Mucosa of stomach (tissue), 1 donor: ENCODE measurements around the gene USP30.

Experiments used
- H3K27me3 ChIP-seq: one replicate; pipeline ENCODE4 v1.7.0; 2013; ENCODE audit warnings: mild to moderate bottlenecking, low read length; ENCODE audit not compliant: control insufficient read depth, insufficient read depth
- H3K36me3 ChIP-seq: one replicate; pipeline ENCODE4 v1.7.0; 2013; ENCODE audit warnings: low read length; ENCODE audit not compliant: control insufficient read depth, insufficient read depth
- H3K4me1 ChIP-seq: one replicate; pipeline ENCODE4 v1.7.0; 2013; ENCODE audit warnings: mild to moderate bottlenecking, low read length; ENCODE audit not compliant: control insufficient read depth, insufficient read depth
- H3K4me3 ChIP-seq: one replicate; pipeline ENCODE4 v1.7.0; 2013; ENCODE audit warnings: low read length
- H3K9ac ChIP-seq: one replicate; pipeline ENCODE4 v1.7.0; 2013; ENCODE audit warnings: mild to moderate bottlenecking, low read length, moderate library complexity
- H3K9me3 ChIP-seq: one replicate; pipeline ENCODE4 v1.7.0; 2013; ENCODE audit warnings: mild to moderate bottlenecking, low read length, moderate library complexity; ENCODE audit not compliant: control insufficient read depth
- donor health status: Pancreatic carcinoma.

The USP30 gene

GRCh38 chr12:109105176-109105575 is 52.8 kb downstream of the USP30 start:
- H3K9me3 ChIP-seq, result no peaks in the 10 kb centered on the region
- no peak overlapping the region for H3K4me3 ChIP-seq
- no peaks in the 10 kb centered on the region for H3K36me3 ChIP-seq
- H3K4me1 ChIP-seq, result no peaks in the 10 kb centered on the region
- no peak overlapping the region for H3K9ac ChIP-seq
- no peaks in the 10 kb centered on the region for H3K27me3 ChIP-seq

- Histone ChIP-seq H3K27me3 (no peaks in the 10 kb centered on the region), H3K4me3 (no peak overlapping the region), H3K36me3 (no peaks in the 10 kb centered on the region), H3K9ac (no peak overlapping the region), H3K4me1 (peaks cover 23% of the 10 kb centered on the region), H3K9me3 (no peaks in the 10 kb centered on the region)
Measured at GRCh38 chr12:109109746-109110350, 57.5 kb downstream of the USP30 start.

GRCh38 chr12:109110988-109111495 is 58.7 kb downstream of the USP30 start:
- peaks cover 35% of the 10 kb centered on the region for H3K4me1 ChIP-seq
- H3K4me3 ChIP-seq, result peak overlapping the region; percentile 58
- H3K9me3 ChIP-seq, result no peaks in the 10 kb centered on the region
- H3K36me3 ChIP-seq, result no peaks in the 10 kb centered on the region
- H3K9ac ChIP-seq, result peak overlapping the region; percentile 76
- H3K27me3 ChIP-seq, result no peaks in the 10 kb centered on the region

GRCh38 chr12:109112720-109113465 is 60.5 kb downstream of the USP30 start:
- no peak overlapping the region for H3K4me3 ChIP-seq
- H3K4me1 ChIP-seq, result peaks cover 50% of the 10 kb centered on the region
- H3K27me3 ChIP-seq, result no peaks in the 10 kb centered on the region
- no peaks in the 10 kb centered on the region for H3K9me3 ChIP-seq
- no peaks in the 10 kb centered on the region for H3K36me3 ChIP-seq
- no peak overlapping the region for H3K9ac ChIP-seq

GRCh38 chr12:109113661-109114321 is 61.4 kb downstream of the USP30 start:
- Histone ChIP-seq H3K27me3 (no peaks in the 10 kb centered on the region), H3K4me3 (no peak overlapping the region), H3K9me3 (no peaks in the 10 kb centered on the region), H3K9ac (no peak overlapping the region), H3K36me3 (no peaks in the 10 kb centered on the region), H3K4me1 (peaks cover 58% of the 10 kb centered on the region)

GRCh38 chr12:109114644-109115043 is 62.3 kb downstream of the USP30 start:
- no peak overlapping the region for H3K4me3 ChIP-seq
- H3K27me3 ChIP-seq, result no peaks in the 10 kb centered on the region
- no peaks in the 10 kb centered on the region for H3K36me3 ChIP-seq
- H3K9me3 ChIP-seq, result no peaks in the 10 kb centered on the region
- no peak overlapping the region for H3K9ac ChIP-seq
- peaks cover 67% of the 10 kb centered on the region for H3K4me1 ChIP-seq

GRCh38 chr12:109115404-109115757 is 63.0 kb downstream of the USP30 start:
- no peak overlapping the region for H3K4me3 ChIP-seq
- no peaks in the 10 kb centered on the region for H3K9me3 ChIP-seq
- H3K27me3 ChIP-seq, result no peaks in the 10 kb centered on the region
- peak overlapping the region; percentile 16 for H3K9ac ChIP-seq
- H3K4me1 ChIP-seq, result peaks cover 74% of the 10 kb centered on the region
- H3K36me3 ChIP-seq, result no peaks in the 10 kb centered on the region

GRCh38 chr12:109115758-109116610 is 63.6 kb downstream of the USP30 start, which contains the start of gene ACACB:
TSS of gene ACACB (plus strand) at chr12:109116587. CDS start at chr12:109139406, 22,819 bp downstream.
- Histone ChIP-seq H3K36me3 (no peaks in the 10 kb centered on the region), H3K4me1 (peaks cover 77% of the 10 kb centered on the region), H3K9me3 (no peaks in the 10 kb centered on the region), H3K27me3 (no peaks in the 10 kb centered on the region), H3K4me3 (no peak within 1 kb of the TSS), H3K9ac (peak within 1 kb of the TSS; percentile 57)

GRCh38 chr12:109116611-109116949 is 64.2 kb downstream of the USP30 start:
- no peaks in the 10 kb centered on the region for H3K36me3 ChIP-seq
- no peaks in the 10 kb centered on the region for H3K27me3 ChIP-seq
- no peaks in the 10 kb centered on the region for H3K9me3 ChIP-seq
- H3K4me3 ChIP-seq, result no peak overlapping the region
- peak overlapping the region; percentile 57 for H3K9ac ChIP-seq
- peaks cover 77% of the 10 kb centered on the region for H3K4me1 ChIP-seq

- H3K4me1 ChIP-seq, result peaks cover 52% of the 10 kb centered on the region
- no peaks in the 10 kb centered on the region for H3K9me3 ChIP-seq
- H3K9ac ChIP-seq, result no peak overlapping the region
- no peaks in the 10 kb centered on the region for H3K27me3 ChIP-seq
- H3K36me3 ChIP-seq, result no peaks in the 10 kb centered on the region
- H3K4me3 ChIP-seq, result no peak overlapping the region
Measured at GRCh38 chr12:109120095-109120494, 67.7 kb downstream of the USP30 start.

- no peak overlapping the region for H3K9ac ChIP-seq
- no peaks in the 10 kb centered on the region for H3K36me3 ChIP-seq
- H3K4me3 ChIP-seq, result no peak overlapping the region
- no peaks in the 10 kb centered on the region for H3K9me3 ChIP-seq
- H3K4me1 ChIP-seq, result peaks cover 47% of the 10 kb centered on the region
- H3K27me3 ChIP-seq, result no peaks in the 10 kb centered on the region
Measured at GRCh38 chr12:109120557-109120956, 68.2 kb downstream of the USP30 start.
